Effector CD8-positive, alpha-beta T cell (primary cell): ENCODE measurements around the gene EGFR.

Experiments
- DNase-seq: peaks from one replicate; lab custom pipeline; 2025; lab: John Stamatoyannopoulos, UW

EGFR gene

GRCh38 chr7:55081472-55082227, 62.8 kb downstream of the EGFR start:
- no peak for DNase-seq

- no peak for DNase-seq
These were observed 63.4 kb downstream of the EGFR start for GRCh38 chr7:55082228-55082603.

GRCh38 chr7:55083206-55083605, 64.4 kb downstream of the EGFR start:
- no peak for DNase-seq

- DNase-seq: no peak
These were observed 65.5 kb downstream of the EGFR start for GRCh38 chr7:55084307-55084706.

- no peak for DNase-seq
These were observed 66.9 kb downstream of the EGFR start for GRCh38 chr7:55085511-55086412.

- no peak for DNase-seq
These were observed 67.8 kb downstream of the EGFR start for GRCh38 chr7:55086413-55087201.

- no peak for DNase-seq
These were observed 68.7 kb downstream of the EGFR start for GRCh38 chr7:55087521-55087961.

- DNase-seq: no peak
These were observed 69.3 kb downstream of the EGFR start for GRCh38 chr7:55088107-55088506.

- no peak for DNase-seq
These were observed 69.8 kb downstream of the EGFR start for GRCh38 chr7:55088620-55089019.

- no peak for DNase-seq
These were observed 73.6 kb downstream of the EGFR start for GRCh38 chr7:55092186-55092974.

- DNase-seq: no peak
These were observed 74.2 kb downstream of the EGFR start for GRCh38 chr7:55092975-55093373.

GRCh38 chr7:55093674-55094073, 74.9 kb downstream of the EGFR start:
- no peak for DNase-seq

GRCh38 chr7:55094092-55094690, 75.4 kb downstream of the EGFR start:
- no peak for DNase-seq

- no peak for DNase-seq
These were observed 76.9 kb downstream of the EGFR start for GRCh38 chr7:55095672-55096071.

- DNase-seq: no peak
These were observed 77.5 kb downstream of the EGFR start for GRCh38 chr7:55096323-55096722.

- DNase-seq: no peak
These were observed 78.3 kb downstream of the EGFR start for GRCh38 chr7:55097100-55097499.

GRCh38 chr7:55099066-55099820, 80.4 kb downstream of the EGFR start:
- no peak for DNase-seq

GRCh38 chr7:55099821-55100543, 81.2 kb downstream of the EGFR start:
- no peak for DNase-seq

- DNase-seq: no peak
These were observed 81.9 kb downstream of the EGFR start for GRCh38 chr7:55100544-55101327.
